ENCODE measurements around the gene AKAP12.

DNA sequence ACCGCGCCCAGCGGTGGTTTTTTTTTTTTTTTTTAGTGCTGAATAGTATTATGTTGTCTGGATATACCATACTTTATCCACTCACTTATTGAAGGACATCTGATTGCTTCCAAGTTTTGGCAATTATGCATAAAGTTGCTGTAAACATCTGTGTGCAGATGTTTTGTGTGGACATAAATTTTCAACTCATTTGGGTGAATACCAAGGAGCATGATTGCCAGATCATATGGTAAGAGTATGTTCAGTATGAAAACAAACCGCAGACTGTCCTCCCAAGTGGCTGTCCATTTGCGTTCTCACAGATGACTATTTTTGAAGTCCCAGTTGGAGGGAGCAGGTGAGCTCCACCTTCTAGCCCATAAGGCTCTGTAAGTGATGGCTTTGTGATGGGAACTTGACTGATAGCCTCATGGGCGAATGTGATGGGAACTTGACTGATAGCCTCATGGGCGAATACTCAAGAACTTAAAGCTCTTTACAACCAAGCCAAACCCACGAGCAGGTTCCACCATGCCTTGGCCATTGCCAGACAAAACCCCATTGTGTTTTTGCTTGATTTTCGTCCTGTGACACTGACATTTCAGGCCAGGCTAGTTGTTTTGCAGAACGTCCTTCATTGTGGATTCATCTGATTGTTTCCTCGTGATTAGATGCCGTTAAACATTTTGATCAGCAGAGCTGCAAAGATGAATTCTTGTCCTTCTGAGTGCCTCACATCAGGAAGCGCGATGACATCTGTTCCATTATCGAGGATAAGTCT is 100.6 kb downstream of the AKAP12 start:
- TF ChIP-seq, protein P1, sequence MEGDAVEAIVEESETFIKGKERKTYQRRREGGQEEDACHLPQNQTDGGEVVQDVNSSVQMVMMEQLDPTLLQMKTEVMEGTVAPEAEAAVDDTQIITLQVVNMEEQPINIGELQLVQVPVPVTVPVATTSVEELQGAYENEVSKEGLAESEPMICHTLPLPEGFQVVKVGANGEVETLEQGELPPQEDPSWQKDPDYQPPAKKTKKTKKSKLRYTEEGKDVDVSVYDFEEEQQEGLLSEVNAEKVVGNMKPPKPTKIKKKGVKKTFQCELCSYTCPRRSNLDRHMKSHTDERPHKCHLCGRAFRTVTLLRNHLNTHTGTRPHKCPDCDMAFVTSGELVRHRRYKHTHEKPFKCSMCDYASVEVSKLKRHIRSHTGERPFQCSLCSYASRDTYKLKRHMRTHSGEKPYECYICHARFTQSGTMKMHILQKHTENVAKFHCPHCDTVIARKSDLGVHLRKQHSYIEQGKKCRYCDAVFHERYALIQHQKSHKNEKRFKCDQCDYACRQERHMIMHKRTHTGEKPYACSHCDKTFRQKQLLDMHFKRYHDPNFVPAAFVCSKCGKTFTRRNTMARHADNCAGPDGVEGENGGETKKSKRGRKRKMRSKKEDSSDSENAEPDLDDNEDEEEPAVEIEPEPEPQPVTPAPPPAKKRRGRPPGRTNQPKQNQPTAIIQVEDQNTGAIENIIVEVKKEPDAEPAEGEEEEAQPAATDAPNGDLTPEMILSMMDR (IDR thresholded peaks at IDR 0.05; ENCODE audit: low read length) = no peak
- no peak for TF ChIP-seq EZH2 (optimal IDR thresholded peaks at IDR 0.05; ENCODE audit: low read depth, low read length)
- TF ChIP-seq EZH2phosphoT487 (IDR thresholded peaks at IDR 0.05; ENCODE audit: low read length) = no peak

All from MM.1S (cell line).